ENCODE results near the gene LIF.

GRCh38 chr22:30222321-30222720 lies 24.2 kb downstream of the LIF start:
- TF ChIP-seq CTCF (optimal IDR thresholded peaks at IDR 0.05 in 1 of 3, IDR thresholded peaks at IDR 0.05 in 1 of 3, conservative IDR thresholded peaks at IDR 0.05 in 1 of 3; ENCODE audit: extremely low read depth in 1 of 3, insufficient read depth in 2 of 3, low read length in 3 of 3) (no peak), EZH2 (IDR thresholded peaks at IDR 0.05; ENCODE audit: low read length) (no peak)
